K562 (cell line): ENCODE measurements around the gene NDC1.

Experiments used
- CHD2 ChIP-seq: IDR thresholded peaks from 2 replicates; pipeline ENCODE4 v1.6.1; 2011; ENCODE audit warnings: low read depth, low read length
- CTCF ChIP-seq, 3 experiments: IDR thresholded peaks in 2 of 3; conservative IDR thresholded peaks in 1 of 3; 2 replicates each; pipeline ENCODE4 v1.5.1; 2011 to 2012; ENCODE audit warnings: low read length in 3 of 3, mild to moderate bottlenecking in 3 of 3, control low read depth in 2 of 3, improper control_type of control experiment in 1 of 3, inconsistent platforms in 1 of 3, low read depth in 1 of 3, mixed read lengths in 1 of 3, moderate library complexity in 1 of 3; ENCODE audit not compliant: insufficient read depth in 2 of 3
- DNMT1 ChIP-seq: fragments of 450-650 bp; IDR thresholded peaks from 2 replicates; pipeline ENCODE4 v1.6.1; 2016; ENCODE audit warnings: antibody characterized with exemption, mild to moderate bottlenecking
- HDGF ChIP-seq: fragments of 450-650 bp; IDR thresholded peaks from 2 replicates; pipeline ENCODE4 v1.6.1; 2016
- HMG20A ChIP-seq: fragments of 450-650 bp; formaldehyde crosslinking; conservative IDR thresholded peaks from 2 replicates; pipeline ENCODE4 v1.4.0; 2020; ENCODE audit warnings: mild to moderate bottlenecking, mixed read lengths
- MGA ChIP-seq: fragments of 450-650 bp; IDR thresholded peaks from 2 replicates; pipeline ENCODE4 v1.6.1; 2016; ENCODE audit warnings: mild to moderate bottlenecking, moderate library complexity
- MYC ChIP-seq, 2 experiments: fragments of 250-450 bp in 1 of 2; sonication (Bioruptor Pico) in 1 of 2; IDR thresholded peaks; 2 replicates each; pipeline versions ENCODE4 v1.5.1 to v1.6.1; 2012 to 2021; ENCODE audit warnings: low read depth in 2 of 2, borderline replicate concordance in 1 of 2, improper control_type of control experiment in 1 of 2, low read length in 1 of 2, mild to moderate bottlenecking in 1 of 2, moderate library complexity in 1 of 2
- NFRKB ChIP-seq: fragments of 450-650 bp; IDR thresholded peaks from 2 replicates; pipeline ENCODE4 v1.6.1; 2016; ENCODE audit warnings: low read depth
- PHTF2 ChIP-seq: fragments of 250-450 bp; sonication (Bioruptor Pico); IDR thresholded peaks from 2 replicates; pipeline ENCODE4 v1.5.0; 2021; ENCODE audit warnings: mild to moderate bottlenecking
- PKNOX1 ChIP-seq: fragments of 450-650 bp; IDR thresholded peaks from 2 replicates; pipeline ENCODE4 v1.6.1; 2016
- POLR2A ChIP-seq: fragments of 450-650 bp; conservative IDR thresholded peaks from 2 replicates; pipeline ENCODE4 v1.6.1; 2016
- SIN3A ChIP-seq, 2 experiments: fragments of 150-350 bp in 1 of 2; IDR thresholded peaks; 2 replicates each; pipeline ENCODE4 v1.6.1; 2011 to 2016; ENCODE audit warnings: borderline replicate concordance in 2 of 2, low read depth in 2 of 2, low read length in 2 of 2, mild to moderate bottlenecking in 2 of 2, moderate library complexity in 2 of 2; ENCODE audit not compliant: control insufficient read depth in 1 of 2
- SREBF2 ChIP-seq: sonication (generic); formaldehyde crosslinking; IDR thresholded peaks from 2 replicates; pipeline ENCODE4 v1.4.0; 2020; ENCODE audit warnings: mild to moderate bottlenecking, missing genetic modification reagents
- ZNF165 ChIP-seq: fragments of 250-450 bp; sonication (Bioruptor Pico); IDR thresholded peaks from 2 replicates; pipeline ENCODE4 v1.4.0; 2020; ENCODE audit warnings: borderline replicate concordance

DNA sequence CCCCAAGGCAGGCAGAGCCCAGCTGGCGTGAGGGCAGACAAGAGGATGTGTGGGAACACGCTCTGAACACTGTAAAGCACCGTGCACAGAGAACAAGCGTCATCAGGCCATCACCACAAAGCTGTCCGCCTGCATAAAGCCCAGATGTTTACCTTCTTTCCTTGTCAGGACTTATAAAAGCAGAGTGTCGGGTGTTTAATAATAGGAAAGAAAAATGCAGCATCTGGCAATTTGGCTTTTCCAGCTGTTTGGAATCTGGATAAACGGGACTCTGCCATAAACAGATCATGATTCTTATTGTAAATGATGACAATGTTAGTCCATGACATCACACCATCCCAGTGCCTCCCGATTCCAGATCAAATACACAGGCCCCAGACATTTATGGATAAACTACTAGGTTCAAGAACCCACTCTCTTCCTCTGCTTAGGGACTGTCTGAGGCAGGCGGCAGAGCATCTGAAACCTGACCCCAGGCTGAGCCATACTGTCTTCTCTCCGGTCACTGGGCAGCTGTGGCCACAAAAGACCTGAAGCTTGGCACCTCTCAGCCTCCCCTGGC is 103.4 kb downstream of the NDC1 start:
- no peak for TF ChIP-seq MYC (IDR thresholded peaks at IDR 0.05; ENCODE audit: low read depth, low read length)
- no peak for TF ChIP-seq MYC (CRISPR knock-in tag; IDR thresholded peaks at IDR 0.05; ENCODE audit: borderline replicate concordance, low read depth)
- no peak for TF ChIP-seq CTCF (IDR thresholded peaks at IDR 0.05 in 2 of 3, conservative IDR thresholded peaks at IDR 0.05 in 1 of 3; ENCODE audit: insufficient read depth in 2 of 3, low read depth in 1 of 3, low read length in 3 of 3)
- no peak for TF ChIP-seq HMG20A (CRISPR knock-in tag)
- no peak for TF ChIP-seq CHD2
- no peak for TF ChIP-seq SREBF2
- no peak for TF ChIP-seq PKNOX1
- no peak for TF ChIP-seq SIN3A (IDR thresholded peaks at IDR 0.05; ENCODE audit: borderline replicate concordance in 2 of 2, control insufficient read depth in 1 of 2, low read depth in 2 of 2, low read length in 2 of 2)
- TF ChIP-seq DNMT1: no peak
- TF ChIP-seq PHTF2 (CRISPR knock-in tag): no peak
- TF ChIP-seq MGA: no peak
- TF ChIP-seq HDGF: no peak
- no peak for TF ChIP-seq NFRKB
- no peak for TF ChIP-seq ZNF165 (CRISPR knock-in tag)
- TF ChIP-seq POLR2A: no peak
